ENCODE data around the gene EXOC2. TPM values are rescaled to one million over a fixed set of nuclear protein-coding genes. Genes with fewer than 3 reads are reported as not detected.

The EXOC2 gene
- total RNA-seq, 2 donors from 2014 or later, result 17.2 to 24.1 TPM

DNA sequence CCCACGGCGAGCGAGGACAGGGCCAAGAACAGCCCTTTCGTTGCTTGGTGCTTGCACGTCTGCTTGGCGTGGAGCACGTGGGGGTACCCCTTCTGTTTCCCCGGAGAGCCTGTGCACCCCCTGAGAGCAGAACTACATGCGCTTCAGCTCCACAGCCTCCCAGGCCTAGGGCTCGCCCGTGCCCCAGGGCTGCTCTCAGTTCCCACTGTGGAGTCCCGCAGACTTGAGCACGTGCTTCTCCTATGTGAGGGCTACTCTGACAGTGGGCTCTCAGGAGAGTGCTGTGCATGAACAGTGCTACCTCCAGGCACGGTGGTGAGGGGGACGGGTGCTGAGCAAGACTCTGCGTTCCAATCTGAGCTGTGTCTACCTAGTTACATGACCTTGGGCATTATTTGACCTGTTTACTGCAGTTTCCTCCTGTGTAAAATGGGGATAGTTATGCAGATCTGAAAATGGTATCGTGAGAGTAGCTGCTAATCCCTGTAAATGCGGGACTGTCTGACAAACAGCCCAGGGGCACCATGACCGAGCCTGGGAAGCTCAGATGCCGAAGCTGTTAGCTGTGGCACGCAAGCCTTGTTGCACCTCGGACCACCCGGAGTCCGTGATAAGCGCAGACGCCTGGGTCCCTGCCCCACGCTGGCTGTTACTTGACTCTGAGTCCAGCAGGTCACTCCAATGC is 219.0 kb downstream of the EXOC2 start:
- TF ChIP-seq, protein P1, sequence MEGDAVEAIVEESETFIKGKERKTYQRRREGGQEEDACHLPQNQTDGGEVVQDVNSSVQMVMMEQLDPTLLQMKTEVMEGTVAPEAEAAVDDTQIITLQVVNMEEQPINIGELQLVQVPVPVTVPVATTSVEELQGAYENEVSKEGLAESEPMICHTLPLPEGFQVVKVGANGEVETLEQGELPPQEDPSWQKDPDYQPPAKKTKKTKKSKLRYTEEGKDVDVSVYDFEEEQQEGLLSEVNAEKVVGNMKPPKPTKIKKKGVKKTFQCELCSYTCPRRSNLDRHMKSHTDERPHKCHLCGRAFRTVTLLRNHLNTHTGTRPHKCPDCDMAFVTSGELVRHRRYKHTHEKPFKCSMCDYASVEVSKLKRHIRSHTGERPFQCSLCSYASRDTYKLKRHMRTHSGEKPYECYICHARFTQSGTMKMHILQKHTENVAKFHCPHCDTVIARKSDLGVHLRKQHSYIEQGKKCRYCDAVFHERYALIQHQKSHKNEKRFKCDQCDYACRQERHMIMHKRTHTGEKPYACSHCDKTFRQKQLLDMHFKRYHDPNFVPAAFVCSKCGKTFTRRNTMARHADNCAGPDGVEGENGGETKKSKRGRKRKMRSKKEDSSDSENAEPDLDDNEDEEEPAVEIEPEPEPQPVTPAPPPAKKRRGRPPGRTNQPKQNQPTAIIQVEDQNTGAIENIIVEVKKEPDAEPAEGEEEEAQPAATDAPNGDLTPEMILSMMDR (IDR thresholded peaks at IDR 0.05), result no peak
- no peak overlapping the region for H3K27ac ChIP-seq
- no peaks in the 10 kb centered on the region for H3K36me3 ChIP-seq
- no peak for DNase-seq (ENCODE audit: low spot score)
- no peaks in the 10 kb centered on the region for H3K27me3 ChIP-seq (replicated peaks; ENCODE audit: insufficient read depth)
- ATAC-seq (ENCODE audit: insufficient number of reproducible peaks, low FRiP score, low read depth), result no peak
- no peak overlapping the region for H3K4me3 ChIP-seq
- H3K4me1 ChIP-seq (ENCODE audit: control insufficient read depth in 1 of 2, low read depth in 2 of 2), result no peaks in the 10 kb centered on the region
- no peaks in the 10 kb centered on the region for H3K9me3 ChIP-seq

DNA sequence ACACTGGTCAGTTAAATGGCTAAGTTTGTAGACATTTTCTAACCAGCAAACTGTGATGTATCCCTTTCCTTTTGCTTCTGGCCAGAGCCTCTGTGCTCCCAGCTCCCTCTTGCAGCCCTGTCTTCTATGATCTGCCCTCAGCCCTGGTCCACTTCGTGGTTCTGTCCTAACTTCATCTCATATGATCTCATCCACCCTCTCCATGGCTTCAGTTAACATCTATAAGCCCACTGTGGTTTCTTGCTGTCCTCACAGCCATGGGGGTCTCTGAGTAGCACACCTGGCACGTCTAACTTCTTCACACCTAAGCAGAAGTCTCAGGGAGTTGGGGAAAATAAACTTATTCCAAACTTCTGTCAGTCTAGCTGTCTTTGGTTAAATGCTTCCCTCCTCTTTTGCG is 219.6 kb downstream of the EXOC2 start:
- Histone ChIP-seq H3K9me3 (no peaks in the 10 kb centered on the region), H3K4me1 (ENCODE audit: control insufficient read depth in 1 of 2, low read depth in 2 of 2) (no peaks in the 10 kb centered on the region), H3K27me3 (replicated peaks; ENCODE audit: insufficient read depth) (no peaks in the 10 kb centered on the region), H3K4me3 (no peak overlapping the region), H3K27ac (no peak overlapping the region), H3K36me3 (no peaks in the 10 kb centered on the region)
- ATAC-seq (ENCODE audit: insufficient number of reproducible peaks, low FRiP score, low read depth), result no peak
- no peak for DNase-seq (ENCODE audit: low spot score)
- TF ChIP-seq, protein P1 (IDR thresholded peaks at IDR 0.05), result no peak

DNA sequence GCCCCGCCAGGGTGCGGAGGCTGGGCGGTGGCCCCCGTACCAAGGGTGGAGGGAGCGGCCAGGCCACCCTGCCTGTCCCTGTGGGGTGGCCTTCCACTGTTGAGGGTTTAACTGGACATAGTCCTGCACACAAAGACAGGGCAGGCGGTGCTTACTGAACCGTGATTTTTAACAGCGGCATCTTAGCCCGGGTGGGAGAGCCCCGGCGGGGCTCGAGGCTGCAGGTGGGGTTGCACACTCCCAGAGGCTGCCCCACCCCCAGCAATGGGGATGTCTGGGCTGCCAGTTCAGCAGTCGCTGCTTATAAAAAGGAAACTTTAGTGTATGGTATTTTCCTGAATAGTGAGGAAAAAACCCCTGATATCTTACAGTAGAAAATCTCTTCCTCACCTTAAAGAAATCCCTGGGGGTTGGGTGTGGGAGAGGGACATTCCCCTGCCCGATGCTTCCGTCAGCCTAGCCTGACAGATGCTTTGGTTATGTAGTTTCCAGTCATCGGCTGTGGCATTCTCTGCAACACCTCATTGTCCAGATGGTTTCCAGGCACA is 222.0 kb downstream of the EXOC2 start:
- Histone ChIP-seq H3K27me3 (replicated peaks; ENCODE audit: insufficient read depth) (no peaks in the 10 kb centered on the region), H3K4me1 (ENCODE audit: control insufficient read depth in 1 of 2, low read depth in 2 of 2) (no peaks in the 10 kb centered on the region), H3K36me3 (no peaks in the 10 kb centered on the region), H3K4me3 (no peak overlapping the region), H3K27ac (no peak overlapping the region), H3K9me3 (no peaks in the 10 kb centered on the region)
- DNase-seq (ENCODE audit: low spot score) (no peak), ATAC-seq (ENCODE audit: insufficient number of reproducible peaks, low FRiP score, low read depth) (no peak)
- TF ChIP-seq, protein P1 (IDR thresholded peaks at IDR 0.05), result no peak

DNA sequence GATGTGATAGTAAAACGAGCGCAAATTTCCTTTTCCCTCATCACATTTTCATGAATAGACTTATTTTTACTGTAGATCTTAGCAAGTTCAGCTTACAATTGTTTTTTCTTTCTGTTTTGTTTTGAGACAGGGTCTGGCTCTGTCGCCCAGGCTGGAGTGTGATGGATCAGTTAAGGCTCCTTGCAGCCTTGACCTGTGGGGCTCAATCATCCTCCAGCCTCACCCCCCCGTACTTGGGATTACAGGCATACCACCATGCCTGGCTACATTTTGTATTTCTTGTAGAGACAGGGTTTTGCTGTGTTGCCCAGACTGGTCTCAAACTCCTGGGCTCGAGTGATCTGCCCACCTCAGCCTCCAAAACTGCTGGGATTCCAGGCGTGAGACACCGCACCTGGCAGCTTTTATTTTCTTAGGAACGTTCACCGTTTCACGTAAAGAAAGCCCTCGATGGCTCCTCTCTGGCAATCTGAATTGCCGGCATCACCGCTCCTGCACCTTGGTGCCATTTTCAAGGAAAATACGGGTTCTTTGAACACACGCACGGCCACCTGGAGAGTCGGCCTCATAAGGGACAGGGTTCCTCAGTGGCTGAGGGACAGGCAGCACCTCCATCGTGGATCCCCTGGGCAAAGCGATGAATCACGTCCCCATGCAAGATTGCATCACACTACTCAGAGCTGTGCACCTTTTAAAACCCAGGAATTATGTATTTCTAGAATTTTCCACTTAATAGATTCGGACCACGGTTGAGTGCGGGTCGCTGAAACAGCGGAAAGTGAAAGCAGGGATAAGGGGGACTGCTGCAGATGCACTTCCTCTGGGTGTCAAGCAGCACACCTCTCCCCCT is 222.7 kb downstream of the EXOC2 start:
- ATAC-seq (ENCODE audit: insufficient number of reproducible peaks, low FRiP score, low read depth), result no peak
- H3K4me1 ChIP-seq (ENCODE audit: control insufficient read depth in 1 of 2, low read depth in 2 of 2), result no peaks in the 10 kb centered on the region
- H3K27me3 ChIP-seq (replicated peaks; ENCODE audit: insufficient read depth), result no peaks in the 10 kb centered on the region
- no peaks in the 10 kb centered on the region for H3K36me3 ChIP-seq
- TF ChIP-seq, protein P1 (IDR thresholded peaks at IDR 0.05), result no peak
- no peaks in the 10 kb centered on the region for H3K9me3 ChIP-seq
- DNase-seq (ENCODE audit: low spot score), result no peak
- no peak overlapping the region for H3K27ac ChIP-seq
- no peak overlapping the region for H3K4me3 ChIP-seq

DNA sequence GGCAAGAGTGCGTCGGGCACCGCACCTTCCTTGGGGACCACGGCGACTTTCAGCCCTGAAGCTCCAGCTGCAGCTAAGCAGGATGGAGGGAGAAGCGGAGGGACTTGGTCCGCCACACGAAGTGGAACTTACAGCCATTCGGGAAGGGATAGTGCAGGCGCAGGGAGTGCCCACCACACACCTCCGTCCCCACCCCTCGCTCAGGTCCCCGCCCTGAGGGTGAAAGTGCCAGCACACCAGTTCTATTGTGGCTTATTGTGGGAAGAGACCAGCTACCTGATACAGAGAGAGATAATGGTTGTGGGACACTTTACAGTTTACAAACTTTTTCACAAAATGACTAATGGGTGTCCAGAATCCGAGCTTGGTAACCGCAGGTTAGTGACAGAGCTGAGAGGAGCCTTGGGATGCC is 225.3 kb downstream of the EXOC2 start:
- no peak for ATAC-seq (ENCODE audit: insufficient number of reproducible peaks, low FRiP score, low read depth)
- TF ChIP-seq, protein P1 (IDR thresholded peaks at IDR 0.05), result no peak
- H3K27me3 ChIP-seq (replicated peaks; ENCODE audit: insufficient read depth), result no peaks in the 10 kb centered on the region

More for the DNA sequence above, 225.3 kb downstream of the EXOC2 start:
- H3K9me3 ChIP-seq, result no peaks in the 10 kb centered on the region
- H3K36me3 ChIP-seq, result no peaks in the 10 kb centered on the region
- no peak for DNase-seq (ENCODE audit: low spot score)
- no peaks in the 10 kb centered on the region for H3K4me1 ChIP-seq (ENCODE audit: control insufficient read depth in 1 of 2, low read depth in 2 of 2)
- H3K27ac ChIP-seq, result no peak overlapping the region
- H3K4me3 ChIP-seq, result no peak overlapping the region
